WTC11 (cell line): ENCODE measurements around the gene SLC6A2.

Source experiments
- CBFB ChIP-seq: sonication (generic); formaldehyde crosslinking; IDR thresholded peaks from 2 replicates; pipeline ENCODE4 v1.8.1; 2022; ENCODE audit warnings: mild to moderate bottlenecking, low read depth, missing genetic modification reagents
- CREB1 ChIP-seq: sonication (generic); formaldehyde crosslinking; IDR thresholded peaks from 2 replicates; pipeline ENCODE4 v1.8.0; 2023; ENCODE audit warnings: mild to moderate bottlenecking, missing genetic modification reagents
- ESRRA ChIP-seq: sonication (generic); formaldehyde crosslinking; IDR thresholded peaks from 2 replicates; pipeline ENCODE4 v1.8.1; 2022; ENCODE audit warnings: mild to moderate bottlenecking, missing genetic modification reagents, borderline replicate concordance
- FOXK1 ChIP-seq: sonication (generic); formaldehyde crosslinking; IDR thresholded peaks from 2 replicates; pipeline ENCODE4 v1.8.0; 2022; ENCODE audit warnings: mild to moderate bottlenecking, moderate library complexity, missing genetic modification reagents
- GRHL2 ChIP-seq: fragments of 250-450 bp; sonication (Bioruptor Pico); IDR thresholded peaks from 2 replicates; pipeline ENCODE4 v1.8.0; 2022; ENCODE audit warnings: mild to moderate bottlenecking, moderate library complexity; ENCODE audit not compliant: insufficient replicate concordance, severe bottlenecking
- JUN ChIP-seq: sonication (generic); formaldehyde crosslinking; IDR thresholded peaks from 2 replicates; pipeline ENCODE4 v1.8.0; 2023; ENCODE audit warnings: mild to moderate bottlenecking, missing genetic modification reagents
- NR1H2 ChIP-seq: sonication (generic); formaldehyde crosslinking; IDR thresholded peaks from 2 replicates; pipeline ENCODE4 v1.9.0; 2021; ENCODE audit warnings: mild to moderate bottlenecking, moderate library complexity, missing genetic modification reagents
- TCF7 ChIP-seq: sonication (generic); formaldehyde crosslinking; IDR thresholded peaks from 2 replicates; pipeline ENCODE4 v1.8.0; 2022; ENCODE audit warnings: mild to moderate bottlenecking, low read depth, missing genetic modification reagents, moderate library complexity
- TEAD4 ChIP-seq: sonication (generic); formaldehyde crosslinking; IDR thresholded peaks from 2 replicates; pipeline ENCODE4 v1.8.0; 2022; ENCODE audit warnings: mild to moderate bottlenecking, missing genetic modification reagents
- TP53 ChIP-seq: sonication (generic); formaldehyde crosslinking; IDR thresholded peaks from 2 replicates; pipeline ENCODE4 v1.8.1; 2023; ENCODE audit warnings: mild to moderate bottlenecking, missing genetic modification reagents
- ZNF232 ChIP-seq: sonication (generic); formaldehyde crosslinking; IDR thresholded peaks from 2 replicates; pipeline ENCODE4 v1.8.0; 2022; ENCODE audit warnings: mild to moderate bottlenecking, missing genetic modification reagents
- TF ChIP-seq, protein P1 (sequence below): fragments of 200-600 bp; IDR thresholded peaks from 2 replicates; pipeline ENCODE4 v1.8.0; 2022; ENCODE audit warnings: antibody characterized with exemption
- TF ChIP-seq, protein P2 (sequence below): sonication (generic); formaldehyde crosslinking; IDR thresholded peaks from 2 replicates; pipeline ENCODE4 v1.8.1; 2023; ENCODE audit warnings: mild to moderate bottlenecking, missing genetic modification reagents
- TF ChIP-seq, protein P3 (sequence below): sonication (generic); formaldehyde crosslinking; IDR thresholded peaks from 2 replicates; pipeline ENCODE4 v1.8.1; 2023; ENCODE audit warnings: mild to moderate bottlenecking, missing genetic modification reagents

DNA sequence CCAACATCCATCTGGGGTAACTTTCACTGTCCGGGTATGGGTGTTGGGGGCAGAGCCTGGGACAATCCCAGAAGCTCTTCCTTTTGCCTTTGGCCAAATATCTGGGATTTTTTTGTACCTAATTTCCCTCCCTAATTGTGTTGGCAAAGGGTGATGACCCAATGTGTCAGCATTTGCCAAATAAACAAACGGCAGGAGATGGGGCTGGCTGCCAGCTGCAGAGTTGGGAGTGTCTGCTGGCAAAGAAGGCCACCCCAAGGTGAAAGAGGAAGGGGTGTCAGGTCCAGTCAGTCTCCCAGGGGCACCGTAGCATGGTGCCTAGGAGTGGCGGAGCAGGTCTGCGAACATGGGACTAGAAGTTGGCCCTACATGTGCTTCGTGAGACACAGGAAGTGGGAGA is 73.0 kb downstream of the SLC6A2 start:
- TF ChIP-seq TEAD4 (CRISPR knock-in tag) (no peak), CBFB (no peak), TCF7 (no peak), CREB1 (CRISPR knock-in tag) (no peak), GRHL2 (no peak), ZNF232 (CRISPR knock-in tag) (no peak), JUN (CRISPR knock-in tag) (no peak), FOXK1 (no peak), ESRRA (CRISPR knock-in tag) (no peak), NR1H2 (CRISPR knock-in tag) (no peak), TP53 (no peak)
- TF ChIP-seq, protein P1, sequence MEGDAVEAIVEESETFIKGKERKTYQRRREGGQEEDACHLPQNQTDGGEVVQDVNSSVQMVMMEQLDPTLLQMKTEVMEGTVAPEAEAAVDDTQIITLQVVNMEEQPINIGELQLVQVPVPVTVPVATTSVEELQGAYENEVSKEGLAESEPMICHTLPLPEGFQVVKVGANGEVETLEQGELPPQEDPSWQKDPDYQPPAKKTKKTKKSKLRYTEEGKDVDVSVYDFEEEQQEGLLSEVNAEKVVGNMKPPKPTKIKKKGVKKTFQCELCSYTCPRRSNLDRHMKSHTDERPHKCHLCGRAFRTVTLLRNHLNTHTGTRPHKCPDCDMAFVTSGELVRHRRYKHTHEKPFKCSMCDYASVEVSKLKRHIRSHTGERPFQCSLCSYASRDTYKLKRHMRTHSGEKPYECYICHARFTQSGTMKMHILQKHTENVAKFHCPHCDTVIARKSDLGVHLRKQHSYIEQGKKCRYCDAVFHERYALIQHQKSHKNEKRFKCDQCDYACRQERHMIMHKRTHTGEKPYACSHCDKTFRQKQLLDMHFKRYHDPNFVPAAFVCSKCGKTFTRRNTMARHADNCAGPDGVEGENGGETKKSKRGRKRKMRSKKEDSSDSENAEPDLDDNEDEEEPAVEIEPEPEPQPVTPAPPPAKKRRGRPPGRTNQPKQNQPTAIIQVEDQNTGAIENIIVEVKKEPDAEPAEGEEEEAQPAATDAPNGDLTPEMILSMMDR, result no peak
- TF ChIP-seq, protein P2, sequence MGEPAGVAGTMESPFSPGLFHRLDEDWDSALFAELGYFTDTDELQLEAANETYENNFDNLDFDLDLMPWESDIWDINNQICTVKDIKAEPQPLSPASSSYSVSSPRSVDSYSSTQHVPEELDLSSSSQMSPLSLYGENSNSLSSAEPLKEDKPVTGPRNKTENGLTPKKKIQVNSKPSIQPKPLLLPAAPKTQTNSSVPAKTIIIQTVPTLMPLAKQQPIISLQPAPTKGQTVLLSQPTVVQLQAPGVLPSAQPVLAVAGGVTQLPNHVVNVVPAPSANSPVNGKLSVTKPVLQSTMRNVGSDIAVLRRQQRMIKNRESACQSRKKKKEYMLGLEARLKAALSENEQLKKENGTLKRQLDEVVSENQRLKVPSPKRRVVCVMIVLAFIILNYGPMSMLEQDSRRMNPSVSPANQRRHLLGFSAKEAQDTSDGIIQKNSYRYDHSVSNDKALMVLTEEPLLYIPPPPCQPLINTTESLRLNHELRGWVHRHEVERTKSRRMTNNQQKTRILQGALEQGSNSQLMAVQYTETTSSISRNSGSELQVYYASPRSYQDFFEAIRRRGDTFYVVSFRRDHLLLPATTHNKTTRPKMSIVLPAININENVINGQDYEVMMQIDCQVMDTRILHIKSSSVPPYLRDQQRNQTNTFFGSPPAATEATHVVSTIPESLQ, result no peak
- TF ChIP-seq, protein P3, sequence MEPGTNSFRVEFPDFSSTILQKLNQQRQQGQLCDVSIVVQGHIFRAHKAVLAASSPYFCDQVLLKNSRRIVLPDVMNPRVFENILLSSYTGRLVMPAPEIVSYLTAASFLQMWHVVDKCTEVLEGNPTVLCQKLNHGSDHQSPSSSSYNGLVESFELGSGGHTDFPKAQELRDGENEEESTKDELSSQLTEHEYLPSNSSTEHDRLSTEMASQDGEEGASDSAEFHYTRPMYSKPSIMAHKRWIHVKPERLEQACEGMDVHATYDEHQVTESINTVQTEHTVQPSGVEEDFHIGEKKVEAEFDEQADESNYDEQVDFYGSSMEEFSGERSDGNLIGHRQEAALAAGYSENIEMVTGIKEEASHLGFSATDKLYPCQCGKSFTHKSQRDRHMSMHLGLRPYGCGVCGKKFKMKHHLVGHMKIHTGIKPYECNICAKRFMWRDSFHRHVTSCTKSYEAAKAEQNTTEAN (CRISPR knock-in tag), result no peak
